ENCODE results near the gene OGFR. TPM values are rescaled to one million over a fixed set of nuclear protein-coding genes. Genes with fewer than 3 reads are reported as not detected.

OGFR gene
- total RNA-seq, 1 donor from 2014 or later: 56.5 TPM

GRCh38 chr20:62827311-62828038 lies 22.8 kb downstream of the OGFR start:
- no peak for TF ChIP-seq CTCF (IDR thresholded peaks at IDR 0.05; ENCODE audit: unreplicated experiment)
- Mint-ChIP-seq H3K4me1 (peaks cover 12% of the 10 kb centered on the region), H3K9me3 (no peaks in the 10 kb centered on the region), H3K27me3 (ENCODE audit: low read depth) (no peaks in the 10 kb centered on the region), H3K36me3 (no peaks in the 10 kb centered on the region), H3K27ac (no peak overlapping the region), H3K4me3 (no peak overlapping the region)
- no peak for DNase-seq (ENCODE audit: low spot score in 2 of 2, unreplicated experiment in 2 of 2)

GRCh38 chr20:62828051-62828450 lies 23.4 kb downstream of the OGFR start:
- H3K27me3 Mint-ChIP-seq (ENCODE audit: low read depth): no peaks in the 10 kb centered on the region
- H3K4me3 Mint-ChIP-seq: no peak overlapping the region
- peaks cover 5% of the 10 kb centered on the region for H3K36me3 Mint-ChIP-seq
- H3K27ac Mint-ChIP-seq: no peak overlapping the region
- TF ChIP-seq CTCF (IDR thresholded peaks at IDR 0.05; ENCODE audit: unreplicated experiment): no peak
- peaks cover 12% of the 10 kb centered on the region for H3K4me1 Mint-ChIP-seq
- no peaks in the 10 kb centered on the region for H3K9me3 Mint-ChIP-seq
- DNase-seq (ENCODE audit: low spot score in 2 of 2, unreplicated experiment in 2 of 2): no peak

- peaks cover 10% of the 10 kb centered on the region for H3K4me1 Mint-ChIP-seq
- no peak overlapping the region for H3K27ac Mint-ChIP-seq
- no peak for TF ChIP-seq CTCF (IDR thresholded peaks at IDR 0.05; ENCODE audit: unreplicated experiment)
- H3K9me3 Mint-ChIP-seq: no peaks in the 10 kb centered on the region
- DNase-seq (ENCODE audit: low spot score in 2 of 2, unreplicated experiment in 2 of 2): no peak
- peaks cover 7% of the 10 kb centered on the region for H3K36me3 Mint-ChIP-seq
- H3K27me3 Mint-ChIP-seq (ENCODE audit: low read depth): no peaks in the 10 kb centered on the region
- no peak overlapping the region for H3K4me3 Mint-ChIP-seq
These were observed 24.0 kb downstream of the OGFR start for GRCh38 chr20:62828511-62829230.

GRCh38 chr20:62829231-62830230 lies 24.9 kb downstream of the OGFR start:
- Mint-ChIP-seq H3K36me3 (peaks cover 11% of the 10 kb centered on the region), H3K27ac (no peak overlapping the region), H3K4me3 (no peak overlapping the region), H3K27me3 (ENCODE audit: low read depth) (no peaks in the 10 kb centered on the region), H3K9me3 (no peaks in the 10 kb centered on the region), H3K4me1 (peaks cover 7% of the 10 kb centered on the region)
- TF ChIP-seq CTCF (IDR thresholded peaks at IDR 0.05; ENCODE audit: unreplicated experiment): no peak
- no peak for DNase-seq (ENCODE audit: low spot score in 2 of 2, unreplicated experiment in 2 of 2)

GRCh38 chr20:62830251-62830650 lies 25.6 kb downstream of the OGFR start:
- no peak for TF ChIP-seq CTCF (IDR thresholded peaks at IDR 0.05; ENCODE audit: unreplicated experiment)
- Mint-ChIP-seq H3K27ac (no peak overlapping the region), H3K36me3 (peaks cover 13% of the 10 kb centered on the region), H3K9me3 (no peaks in the 10 kb centered on the region), H3K4me3 (no peak overlapping the region), H3K27me3 (ENCODE audit: low read depth) (no peaks in the 10 kb centered on the region), H3K4me1 (peaks cover 6% of the 10 kb centered on the region)
- no peak for DNase-seq (ENCODE audit: low spot score in 2 of 2, unreplicated experiment in 2 of 2)
